ENCODE results near the gene VAC14.

Gene VAC14

GRCh38 chr16:70656712-70657263 is 144.2 kb downstream of the VAC14 start:
- H3K27ac ChIP-seq = no peak overlapping the region
- TF ChIP-seq FOXP2 (optimal IDR thresholded peaks at IDR 0.05; ENCODE audit: control extremely low read depth, extremely low read length, insufficient read depth) = no peak
- no peak for TF ChIP-seq POLR2AphosphoS5 (IDR thresholded peaks at IDR 0.05; ENCODE audit: borderline replicate concordance, low read depth, low read length)
- no peak for TF ChIP-seq EZH2 (IDR thresholded peaks at IDR 0.05)
- H3K9me3 ChIP-seq (ENCODE audit: low read depth, low read length) = no peaks in the 10 kb centered on the region
- no peak for DNase-seq (ENCODE audit: low read depth, low spot score)
- H3K4me3 ChIP-seq = no peak overlapping the region
- H3K36me3 ChIP-seq (ENCODE audit: insufficient read depth, low read length) = no peaks in the 10 kb centered on the region
- H3K9ac ChIP-seq (ENCODE audit: insufficient read length) = no peak overlapping the region

- DNase-seq (ENCODE audit: low read depth, low spot score) = no peak
- Histone ChIP-seq H3K27ac (no peak overlapping the region), H3K9me3 (ENCODE audit: low read depth, low read length) (no peaks in the 10 kb centered on the region), H3K9ac (ENCODE audit: insufficient read length) (no peak overlapping the region), H3K36me3 (ENCODE audit: insufficient read depth, low read length) (no peaks in the 10 kb centered on the region), H3K4me3 (no peak overlapping the region)
- TF ChIP-seq EZH2 (IDR thresholded peaks at IDR 0.05) (no peak), FOXP2 (optimal IDR thresholded peaks at IDR 0.05; ENCODE audit: control extremely low read depth, extremely low read length, insufficient read depth) (no peak), POLR2AphosphoS5 (IDR thresholded peaks at IDR 0.05; ENCODE audit: borderline replicate concordance, low read depth, low read length) (no peak)
These were observed 144.8 kb downstream of the VAC14 start for GRCh38 chr16:70656065-70656711.

- Histone ChIP-seq H3K4me3 (no peak overlapping the region), H3K9ac (ENCODE audit: insufficient read length) (no peak overlapping the region), H3K9me3 (ENCODE audit: low read depth, low read length) (no peaks in the 10 kb centered on the region), H3K27ac (no peak overlapping the region), H3K36me3 (ENCODE audit: insufficient read depth, low read length) (no peaks in the 10 kb centered on the region)
- DNase-seq (ENCODE audit: low read depth, low spot score) = peak; percentile 22
- TF ChIP-seq EZH2 (IDR thresholded peaks at IDR 0.05) (no peak), POLR2AphosphoS5 (IDR thresholded peaks at IDR 0.05; ENCODE audit: borderline replicate concordance, low read depth, low read length) (no peak), FOXP2 (optimal IDR thresholded peaks at IDR 0.05; ENCODE audit: control extremely low read depth, extremely low read length, insufficient read depth) (no peak)
These were observed 146.9 kb downstream of the VAC14 start for GRCh38 chr16:70653809-70654771.

- H3K9ac ChIP-seq (ENCODE audit: insufficient read length) = no peak overlapping the region
These were observed 147.6 kb downstream of the VAC14 start for GRCh38 chr16:70653406-70653805.

DNA sequence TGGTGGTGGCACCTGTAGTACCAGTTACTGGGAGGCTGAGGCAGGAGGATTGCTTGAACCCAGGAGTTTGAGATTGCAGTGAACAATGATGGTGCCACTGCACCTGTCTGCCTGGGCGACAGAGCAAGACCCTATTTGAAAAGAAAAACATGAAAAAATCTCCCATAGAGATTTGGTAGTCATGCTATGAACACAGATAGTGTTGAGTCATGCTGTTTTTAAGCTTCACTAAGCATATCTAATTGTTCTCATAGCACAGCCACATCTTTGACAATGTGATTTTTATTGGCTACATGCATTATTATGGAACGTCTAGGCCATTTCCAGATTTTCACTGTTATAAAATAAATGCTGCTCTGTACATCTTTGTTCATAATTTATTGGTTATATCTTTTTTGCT is 148.6 kb downstream of the VAC14 start:
- no peaks in the 10 kb centered on the region for H3K36me3 ChIP-seq (ENCODE audit: insufficient read depth, low read length)
- no peak overlapping the region for H3K4me3 ChIP-seq
- H3K9me3 ChIP-seq (ENCODE audit: low read depth, low read length) = no peaks in the 10 kb centered on the region
- TF ChIP-seq POLR2AphosphoS5 (IDR thresholded peaks at IDR 0.05; ENCODE audit: borderline replicate concordance, low read depth, low read length) (no peak), FOXP2 (optimal IDR thresholded peaks at IDR 0.05; ENCODE audit: control extremely low read depth, extremely low read length, insufficient read depth) (no peak), EZH2 (IDR thresholded peaks at IDR 0.05) (no peak)
- H3K27ac ChIP-seq = no peak overlapping the region
- no peak overlapping the region for H3K9ac ChIP-seq (ENCODE audit: insufficient read length)
- no peak for DNase-seq (ENCODE audit: low read depth, low spot score)

More at GRCh38 chr16:70653406-70653805, 147.6 kb downstream of the VAC14 start:
- no peak for TF ChIP-seq POLR2AphosphoS5 (IDR thresholded peaks at IDR 0.05; ENCODE audit: borderline replicate concordance, low read depth, low read length)
- no peak for TF ChIP-seq FOXP2 (optimal IDR thresholded peaks at IDR 0.05; ENCODE audit: control extremely low read depth, extremely low read length, insufficient read depth)
- no peak for TF ChIP-seq EZH2 (IDR thresholded peaks at IDR 0.05)
- Histone ChIP-seq H3K4me3 (no peak overlapping the region), H3K9me3 (ENCODE audit: low read depth, low read length) (no peaks in the 10 kb centered on the region), H3K36me3 (ENCODE audit: insufficient read depth, low read length) (no peaks in the 10 kb centered on the region), H3K27ac (no peak overlapping the region)
- no peak for DNase-seq (ENCODE audit: low read depth, low spot score)

DNA sequence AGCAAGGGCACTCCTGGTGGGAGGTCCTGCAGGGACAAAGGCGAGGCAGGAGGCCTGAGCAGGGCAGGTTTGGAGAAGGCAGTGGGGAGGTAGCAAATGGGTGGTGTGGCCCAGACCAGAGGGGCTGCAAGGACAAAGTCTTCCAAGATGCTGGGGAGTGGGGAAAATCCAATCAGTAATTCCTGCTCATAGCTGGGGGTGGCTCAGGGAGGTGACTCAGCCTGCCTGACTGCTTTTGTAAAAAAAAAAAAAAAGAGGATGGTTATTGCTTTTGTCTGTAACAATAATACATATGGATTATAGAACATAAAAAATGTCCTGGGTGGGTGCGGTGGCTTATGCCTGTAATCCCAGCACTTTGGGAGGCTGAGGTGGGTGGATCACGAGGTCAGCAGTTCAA is 149.4 kb downstream of the VAC14 start:
- Histone ChIP-seq H3K9ac (ENCODE audit: insufficient read length) (no peak overlapping the region), H3K27ac (no peak overlapping the region), H3K9me3 (ENCODE audit: low read depth, low read length) (no peaks in the 10 kb centered on the region), H3K36me3 (ENCODE audit: insufficient read depth, low read length) (no peaks in the 10 kb centered on the region), H3K4me3 (no peak overlapping the region)
- no peak for DNase-seq (ENCODE audit: low read depth, low spot score)
- TF ChIP-seq POLR2AphosphoS5 (IDR thresholded peaks at IDR 0.05; ENCODE audit: borderline replicate concordance, low read depth, low read length) = no peak
- TF ChIP-seq EZH2 (IDR thresholded peaks at IDR 0.05) = no peak
- no peak for TF ChIP-seq FOXP2 (optimal IDR thresholded peaks at IDR 0.05; ENCODE audit: control extremely low read depth, extremely low read length, insufficient read depth)

DNA sequence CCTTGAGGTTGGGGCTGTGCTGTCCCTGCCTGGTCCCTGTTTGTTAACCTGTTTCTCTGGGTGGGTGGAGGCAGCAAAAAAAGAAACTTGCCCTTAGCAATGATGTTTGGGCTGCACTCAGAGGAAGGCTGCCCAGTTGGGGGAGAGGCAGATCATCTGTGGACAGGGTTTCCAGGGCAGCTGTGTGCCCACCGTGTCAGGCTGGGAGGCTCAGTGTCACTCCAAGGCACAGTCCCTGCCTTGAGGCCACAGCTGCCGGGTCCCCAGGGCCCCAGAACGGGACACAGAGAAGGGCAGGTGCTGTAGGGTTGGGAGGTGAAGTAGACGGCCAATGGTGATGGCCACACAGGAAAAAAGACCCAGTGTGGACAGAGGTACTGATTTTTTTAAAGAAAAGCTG is 150.7 kb downstream of the VAC14 start:
- H3K9ac ChIP-seq (ENCODE audit: insufficient read length) = no peak overlapping the region
- H3K9me3 ChIP-seq (ENCODE audit: low read depth, low read length) = no peaks in the 10 kb centered on the region
- TF ChIP-seq EZH2 (IDR thresholded peaks at IDR 0.05) (no peak), POLR2AphosphoS5 (IDR thresholded peaks at IDR 0.05; ENCODE audit: borderline replicate concordance, low read depth, low read length) (no peak), FOXP2 (optimal IDR thresholded peaks at IDR 0.05; ENCODE audit: control extremely low read depth, extremely low read length, insufficient read depth) (no peak)
- DNase-seq (ENCODE audit: low read depth, low spot score) = no peak
- H3K4me3 ChIP-seq = no peak overlapping the region
- H3K27ac ChIP-seq = no peak overlapping the region
- H3K36me3 ChIP-seq (ENCODE audit: insufficient read depth, low read length) = no peaks in the 10 kb centered on the region

- no peak for DNase-seq (ENCODE audit: low read depth, low spot score)
- TF ChIP-seq FOXP2 (optimal IDR thresholded peaks at IDR 0.05; ENCODE audit: control extremely low read depth, extremely low read length, insufficient read depth) = no peak
- no peak for TF ChIP-seq POLR2AphosphoS5 (IDR thresholded peaks at IDR 0.05; ENCODE audit: borderline replicate concordance, low read depth, low read length)
- no peak for TF ChIP-seq EZH2 (IDR thresholded peaks at IDR 0.05)
- Histone ChIP-seq H3K36me3 (ENCODE audit: insufficient read depth, low read length) (no peaks in the 10 kb centered on the region), H3K27ac (no peak overlapping the region), H3K9ac (ENCODE audit: insufficient read length) (no peak overlapping the region), H3K4me3 (no peak overlapping the region), H3K9me3 (ENCODE audit: low read depth, low read length) (no peaks in the 10 kb centered on the region)
These were observed 151.7 kb downstream of the VAC14 start for GRCh38 chr16:70649300-70649699.
